MM.1S (cell line): ENCODE measurements around the gene MRPS35.

ENCODE experiments used
- DNase-seq: peaks from one replicate; pipeline ENCODE4 v3.0.0-alpha.2; 2015
- H2AFZ ChIP-seq: fragments of 300-600 bp; sonication (generic); 2 replicates; pipeline ENCODE4 v1.6.0; 2016; ENCODE audit warnings: antibody characterized with exemption, low read length
- H3F3A ChIP-seq: fragments of 300-600 bp; sonication (generic); 2 replicates; pipeline ENCODE4 v1.6.1; 2016; ENCODE audit warnings: mild to moderate bottlenecking, antibody characterized with exemption, low read length, moderate library complexity, mixed read lengths; ENCODE audit not compliant: insufficient read depth
- H3K27ac ChIP-seq: fragments of 300-600 bp; sonication (generic); 2 replicates; pipeline ENCODE4 v1.5.1; 2016; ENCODE audit warnings: mild to moderate bottlenecking, low read length
- H3K27me3 ChIP-seq: fragments of 300-600 bp; sonication (generic); replicated peaks from 2 replicates; pipeline ENCODE4 v1.6.0; 2016; ENCODE audit warnings: low read length; ENCODE audit not compliant: insufficient read depth
- H3K36me3 ChIP-seq: fragments of 300-600 bp; sonication (generic); replicated peaks from 2 replicates; pipeline ENCODE4 v1.6.1; 2016; ENCODE audit warnings: mild to moderate bottlenecking, low read length, mixed read lengths; ENCODE audit not compliant: insufficient read depth
- H3K4me1 ChIP-seq: fragments of 300-600 bp; sonication (generic); 2 replicates; pipeline ENCODE4 v1.6.1; 2016; ENCODE audit warnings: low read length, mixed read lengths
- H3K4me2 ChIP-seq: fragments of 300-600 bp; sonication (generic); 2 replicates; pipeline ENCODE4 v1.6.0; 2016; ENCODE audit warnings: low read depth, low read length
- H3K4me3 ChIP-seq: fragments of 300-600 bp; sonication (generic); 2 replicates; pipeline ENCODE4 v1.5.1; 2016; ENCODE audit warnings: low read length, mixed read lengths
- H3K79me2 ChIP-seq: fragments of 300-600 bp; sonication (generic); 2 replicates; pipeline ENCODE4 v1.6.1; 2016; ENCODE audit warnings: mixed run types, low read length, mixed read lengths
- H3K9ac ChIP-seq: fragments of 300-600 bp; sonication (generic); 2 replicates; pipeline ENCODE4 v1.6.1; 2016; ENCODE audit warnings: low read length, mixed read lengths
- H3K9me2 ChIP-seq: fragments of 300-600 bp; sonication (generic); replicated peaks from 2 replicates; pipeline ENCODE4 v1.6.1; 2016; ENCODE audit warnings: mild to moderate bottlenecking, low read length, mixed read lengths; ENCODE audit not compliant: insufficient read depth
- H3K9me3 ChIP-seq: fragments of 300-600 bp; sonication (generic); replicated peaks from 2 replicates; pipeline ENCODE4 v1.6.1; 2016; ENCODE audit warnings: mild to moderate bottlenecking, low read length, mixed read lengths; ENCODE audit not compliant: insufficient read depth
- H4K20me1 ChIP-seq: fragments of 300-600 bp; sonication (generic); 2 replicates; pipeline ENCODE4 v1.6.1; 2016; ENCODE audit warnings: mild to moderate bottlenecking, low read length, moderate library complexity, mixed read lengths; ENCODE audit not compliant: insufficient read depth
- EZH2 ChIP-seq: fragments of 300-600 bp; sonication (generic); optimal IDR thresholded peaks from 2 replicates; pipeline ENCODE3; 2017; ENCODE audit warnings: low read depth, mild to moderate bottlenecking, antibody characterized with exemption, low read length, mixed read lengths
- EZH2phosphoT487 ChIP-seq: fragments of 300-600 bp; sonication (generic); IDR thresholded peaks from 2 replicates; pipeline ENCODE4 v1.6.1; 2018; ENCODE audit warnings: antibody characterized with exemption, low read length
- TF ChIP-seq, protein P1 (sequence below): fragments of 300-600 bp; sonication (generic); IDR thresholded peaks from 2 replicates; pipeline ENCODE4 v1.5.1; 2016; ENCODE audit warnings: antibody characterized with exemption, low read length, mixed read lengths

The MRPS35 gene

DNA sequence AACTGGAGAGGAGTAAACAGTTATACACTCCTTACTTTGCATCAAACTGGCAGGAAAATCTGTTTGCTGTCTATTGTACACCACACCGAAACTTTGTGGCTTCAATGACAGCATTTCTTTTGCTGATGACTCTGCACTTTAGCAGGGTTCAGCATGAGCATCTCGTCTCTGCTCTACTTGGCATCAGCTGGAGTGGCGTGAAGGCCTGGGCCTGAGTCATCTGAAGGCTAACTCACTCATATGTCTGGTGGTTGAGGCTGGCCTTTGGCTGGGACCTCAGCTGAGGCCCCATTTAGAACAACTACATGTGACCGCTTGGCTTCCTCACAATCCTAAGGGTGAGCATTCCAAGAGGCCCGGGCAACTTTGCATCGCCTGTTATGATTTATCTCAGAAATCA lies 43.1 kb upstream of the MRPS35 start:
- Histone ChIP-seq H3K4me2 (peak overlapping the region; percentile 41; the same call in 1 of the 2 replicates), H3F3A (peaks cover 17% of the 10 kb centered on the region)
- TF ChIP-seq EZH2phosphoT487 (no peak), EZH2 (no peak)
- TF ChIP-seq, protein P1, sequence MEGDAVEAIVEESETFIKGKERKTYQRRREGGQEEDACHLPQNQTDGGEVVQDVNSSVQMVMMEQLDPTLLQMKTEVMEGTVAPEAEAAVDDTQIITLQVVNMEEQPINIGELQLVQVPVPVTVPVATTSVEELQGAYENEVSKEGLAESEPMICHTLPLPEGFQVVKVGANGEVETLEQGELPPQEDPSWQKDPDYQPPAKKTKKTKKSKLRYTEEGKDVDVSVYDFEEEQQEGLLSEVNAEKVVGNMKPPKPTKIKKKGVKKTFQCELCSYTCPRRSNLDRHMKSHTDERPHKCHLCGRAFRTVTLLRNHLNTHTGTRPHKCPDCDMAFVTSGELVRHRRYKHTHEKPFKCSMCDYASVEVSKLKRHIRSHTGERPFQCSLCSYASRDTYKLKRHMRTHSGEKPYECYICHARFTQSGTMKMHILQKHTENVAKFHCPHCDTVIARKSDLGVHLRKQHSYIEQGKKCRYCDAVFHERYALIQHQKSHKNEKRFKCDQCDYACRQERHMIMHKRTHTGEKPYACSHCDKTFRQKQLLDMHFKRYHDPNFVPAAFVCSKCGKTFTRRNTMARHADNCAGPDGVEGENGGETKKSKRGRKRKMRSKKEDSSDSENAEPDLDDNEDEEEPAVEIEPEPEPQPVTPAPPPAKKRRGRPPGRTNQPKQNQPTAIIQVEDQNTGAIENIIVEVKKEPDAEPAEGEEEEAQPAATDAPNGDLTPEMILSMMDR = no peak

DNA sequence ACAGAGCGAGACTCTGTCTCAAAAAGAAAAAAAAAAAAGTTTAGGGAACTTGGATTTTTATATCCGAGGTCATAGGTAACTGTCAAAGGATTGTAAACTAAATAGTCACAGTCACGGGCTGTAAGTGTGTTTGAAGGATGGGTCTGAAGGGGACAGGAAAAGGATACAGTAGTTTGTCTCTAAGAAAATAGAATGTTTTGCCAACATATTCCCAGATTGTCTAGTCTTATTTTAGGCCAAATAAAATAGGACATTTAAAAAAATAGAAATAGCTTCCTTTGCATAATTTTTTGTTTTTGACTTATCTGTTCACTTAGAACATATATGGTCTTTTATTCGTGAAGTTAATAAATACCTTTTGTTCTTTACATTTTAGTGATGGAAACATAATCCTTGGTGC lies 38.6 kb upstream of the MRPS35 start:
- peaks cover 12% of the 10 kb centered on the region for H3F3A ChIP-seq
- H3K27ac ChIP-seq = no peak overlapping the region
- no peak overlapping the region for H3K4me3 ChIP-seq
- H3K4me1 ChIP-seq = peaks cover 11% of the 10 kb centered on the region
- no peaks in the 10 kb centered on the region for H3K79me2 ChIP-seq
- no peaks in the 10 kb centered on the region for H3K27me3 ChIP-seq
- no peak for DNase-seq
- no peak overlapping the region for H3K9ac ChIP-seq
- no peaks in the 10 kb centered on the region for H3K9me2 ChIP-seq
- no peak overlapping the region for H2AFZ ChIP-seq
- no peaks in the 10 kb centered on the region for H3K36me3 ChIP-seq
- H3K9me3 ChIP-seq = no peaks in the 10 kb centered on the region
- TF ChIP-seq, protein P1 = no peak
- TF ChIP-seq EZH2phosphoT487 = no peak
- TF ChIP-seq EZH2 = no peak
- H3K4me2 ChIP-seq = no peak overlapping the region
- no peaks in the 10 kb centered on the region for H4K20me1 ChIP-seq

More for the DNA sequence above, 43.1 kb upstream of the MRPS35 start:
- no peaks in the 10 kb centered on the region for H3K79me2 ChIP-seq
- peak overlapping the region; percentile 75 for H3K27ac ChIP-seq
- peak; percentile 97 for DNase-seq
- H3K27me3 ChIP-seq = no peaks in the 10 kb centered on the region
- no peak overlapping the region; the same call in 1 of the 2 replicates for H3K9ac ChIP-seq
- no peak overlapping the region for H2AFZ ChIP-seq
- no peaks in the 10 kb centered on the region for H3K9me2 ChIP-seq
- H3K4me1 ChIP-seq = peaks cover 19% of the 10 kb centered on the region
- H3K36me3 ChIP-seq = no peaks in the 10 kb centered on the region
- H4K20me1 ChIP-seq = no peaks in the 10 kb centered on the region
- H3K9me3 ChIP-seq = no peaks in the 10 kb centered on the region
- H3K4me3 ChIP-seq = no peak overlapping the region

GRCh38 chr12:27672643-27673042 lies 38.0 kb upstream of the MRPS35 start:
- H3K27ac ChIP-seq = no peak overlapping the region
- no peak overlapping the region for H3K4me2 ChIP-seq
- H3K79me2 ChIP-seq = no peaks in the 10 kb centered on the region
- no peak overlapping the region for H3K9ac ChIP-seq
- no peak overlapping the region for H2AFZ ChIP-seq
- no peaks in the 10 kb centered on the region for H3K36me3 ChIP-seq
- TF ChIP-seq EZH2 (no peak), EZH2phosphoT487 (no peak)
- TF ChIP-seq, protein P1 = no peak
- H4K20me1 ChIP-seq = no peaks in the 10 kb centered on the region
- no peak for DNase-seq
- H3K4me3 ChIP-seq = no peak overlapping the region
- no peaks in the 10 kb centered on the region for H3K27me3 ChIP-seq
- H3K9me3 ChIP-seq = no peaks in the 10 kb centered on the region
- H3F3A ChIP-seq = peaks cover 6% of the 10 kb centered on the region
- H3K9me2 ChIP-seq = no peaks in the 10 kb centered on the region
- peaks cover 7% of the 10 kb centered on the region for H3K4me1 ChIP-seq
